Osteocyte (in vitro differentiated cells): Measurements from ENCODE around the gene ATE1. TPM values are rescaled to one million over a fixed set of nuclear protein-coding genes. Genes with fewer than 3 reads are reported as not detected.

Source experiments
- DNase-seq: peaks from one replicate; pipeline ENCODE4 v3.0.0; 2021; ENCODE audit warnings: mixed read lengths; ENCODE audit not compliant: unreplicated experiment; ENCODE audit errors: extremely low spot score
- H3K27ac Mint-ChIP-seq: one replicate; pipeline ENCODE4 v1.8.0; 2021; ENCODE audit warnings: mild to moderate bottlenecking, mixed read lengths; ENCODE audit not compliant: unreplicated experiment
- H3K27me3 Mint-ChIP-seq: one replicate; pipeline ENCODE4 v1.8.0; 2021; ENCODE audit warnings: mixed read lengths; ENCODE audit not compliant: unreplicated experiment
- H3K36me3 Mint-ChIP-seq: one replicate; pipeline ENCODE4 v1.8.0; 2021; ENCODE audit warnings: mixed read lengths; ENCODE audit not compliant: unreplicated experiment
- H3K4me1 Mint-ChIP-seq: one replicate; pipeline ENCODE4 v1.8.0; 2021; ENCODE audit warnings: mixed read lengths; ENCODE audit not compliant: unreplicated experiment
- H3K4me3 Mint-ChIP-seq: one replicate; pipeline ENCODE4 v1.8.0; 2021; ENCODE audit warnings: mild to moderate bottlenecking, moderate library complexity, mixed read lengths; ENCODE audit not compliant: unreplicated experiment
- H3K9me3 Mint-ChIP-seq: one replicate; pipeline ENCODE4 v1.8.0; 2021; ENCODE audit warnings: mixed read lengths; ENCODE audit not compliant: unreplicated experiment
- total RNA-seq: library from RNA; stranded (reverse); gene quantifications from 2 replicates; pipeline ENCODE4 v1.2.1, GENCODE V29; 2021
- TF ChIP-seq, protein P1 (sequence below): fragments of 200-600 bp; sonication (generic); IDR thresholded peaks from 2 replicates; pipeline ENCODE4 v1.5.0; 2021; ENCODE audit warnings: antibody characterized with exemption, mild to moderate bottlenecking, moderate library complexity

ATE1 gene
- total RNA-seq, 1 donor from 2014 or later: 29.0 TPM

DNA sequence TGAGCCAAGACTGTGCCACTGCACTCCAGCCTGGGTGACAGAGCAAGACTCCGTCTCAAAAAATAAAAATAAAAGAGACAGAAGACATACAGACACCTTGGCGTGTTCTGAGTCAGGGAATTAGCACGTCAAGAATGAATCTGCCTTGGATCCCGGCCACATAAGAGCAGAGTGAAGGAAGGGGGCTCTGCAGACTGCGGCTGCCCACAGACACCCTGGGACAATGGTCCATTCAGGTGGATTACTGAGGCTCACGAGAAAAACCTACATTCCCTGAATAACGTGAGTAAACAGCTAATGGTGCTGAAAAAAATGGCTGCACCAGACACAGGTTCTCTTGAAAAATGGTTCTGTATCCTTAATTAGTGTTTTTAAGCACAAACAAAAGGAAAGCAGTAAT lies 229.5 kb downstream of the ATE1 start:
- Mint-ChIP-seq H3K9me3 (peaks cover 3% of the 10 kb centered on the region), H3K27ac (no peak overlapping the region), H3K27me3 (peaks cover 15% of the 10 kb centered on the region), H3K4me1 (peaks cover 9% of the 10 kb centered on the region), H3K36me3 (no peaks in the 10 kb centered on the region), H3K4me3 (no peak overlapping the region)
- no peak for DNase-seq
- TF ChIP-seq, protein P1, sequence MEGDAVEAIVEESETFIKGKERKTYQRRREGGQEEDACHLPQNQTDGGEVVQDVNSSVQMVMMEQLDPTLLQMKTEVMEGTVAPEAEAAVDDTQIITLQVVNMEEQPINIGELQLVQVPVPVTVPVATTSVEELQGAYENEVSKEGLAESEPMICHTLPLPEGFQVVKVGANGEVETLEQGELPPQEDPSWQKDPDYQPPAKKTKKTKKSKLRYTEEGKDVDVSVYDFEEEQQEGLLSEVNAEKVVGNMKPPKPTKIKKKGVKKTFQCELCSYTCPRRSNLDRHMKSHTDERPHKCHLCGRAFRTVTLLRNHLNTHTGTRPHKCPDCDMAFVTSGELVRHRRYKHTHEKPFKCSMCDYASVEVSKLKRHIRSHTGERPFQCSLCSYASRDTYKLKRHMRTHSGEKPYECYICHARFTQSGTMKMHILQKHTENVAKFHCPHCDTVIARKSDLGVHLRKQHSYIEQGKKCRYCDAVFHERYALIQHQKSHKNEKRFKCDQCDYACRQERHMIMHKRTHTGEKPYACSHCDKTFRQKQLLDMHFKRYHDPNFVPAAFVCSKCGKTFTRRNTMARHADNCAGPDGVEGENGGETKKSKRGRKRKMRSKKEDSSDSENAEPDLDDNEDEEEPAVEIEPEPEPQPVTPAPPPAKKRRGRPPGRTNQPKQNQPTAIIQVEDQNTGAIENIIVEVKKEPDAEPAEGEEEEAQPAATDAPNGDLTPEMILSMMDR: no peak

DNA sequence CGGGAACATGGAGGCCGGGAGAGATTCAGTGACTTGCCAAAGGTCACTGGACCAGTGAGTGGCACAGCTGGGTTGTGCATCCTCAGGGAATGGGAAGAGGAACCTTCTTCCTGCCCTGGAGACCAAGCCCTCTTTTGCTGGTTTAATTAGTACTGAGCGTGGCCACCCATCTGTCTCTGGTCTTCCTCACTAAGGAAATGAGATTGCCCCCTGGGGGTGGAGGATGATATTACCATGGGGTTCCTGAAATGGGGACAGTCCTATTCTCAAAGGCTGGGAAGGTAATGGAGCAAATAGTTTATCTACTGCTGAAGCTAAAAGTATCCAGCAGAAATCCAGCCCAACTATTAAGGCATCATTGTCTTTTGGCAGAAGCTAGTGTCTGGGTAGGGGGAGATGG lies 231.0 kb downstream of the ATE1 start:
- no peak overlapping the region for H3K4me3 Mint-ChIP-seq
- no peak for DNase-seq
- H3K9me3 Mint-ChIP-seq: peaks cover 3% of the 10 kb centered on the region
- H3K27ac Mint-ChIP-seq: no peak overlapping the region
- peaks cover 19% of the 10 kb centered on the region for H3K27me3 Mint-ChIP-seq
- H3K4me1 Mint-ChIP-seq: no peaks in the 10 kb centered on the region
- no peaks in the 10 kb centered on the region for H3K36me3 Mint-ChIP-seq
- TF ChIP-seq, protein P1: peak; percentile 42

DNA sequence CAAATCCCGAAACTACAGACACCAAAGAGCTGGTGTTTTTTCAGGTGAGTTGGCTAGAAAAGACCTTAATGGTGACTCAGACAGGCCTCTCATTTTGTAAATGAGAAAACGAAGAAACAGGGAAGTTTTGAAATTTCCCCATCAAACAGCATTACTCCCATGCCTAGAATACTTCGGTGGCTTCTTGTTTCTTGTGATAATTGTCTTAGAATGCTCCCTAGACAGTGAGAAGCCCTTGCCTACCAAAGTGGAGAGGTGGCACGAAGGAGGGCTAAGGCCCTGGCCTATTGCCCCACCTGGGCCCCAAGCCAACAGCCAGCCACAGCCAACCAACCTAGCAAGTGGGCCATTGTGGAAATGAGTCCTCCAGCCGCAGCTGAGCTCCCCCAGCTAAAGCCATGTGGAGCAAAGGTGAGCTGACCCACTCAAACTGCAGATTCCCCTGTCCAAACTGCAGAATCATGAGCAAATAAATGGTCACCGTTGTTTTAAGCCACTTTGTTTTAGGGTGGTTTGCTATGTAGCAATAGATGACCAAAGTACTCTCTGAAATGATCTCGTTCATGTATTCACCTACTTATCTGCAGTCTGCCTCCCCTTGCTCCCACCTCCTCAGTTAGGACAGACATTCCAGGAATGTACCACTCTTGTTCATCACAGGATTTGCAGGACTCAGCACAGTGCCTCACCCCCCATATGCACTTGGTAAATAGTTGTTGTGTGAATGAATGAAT lies 231.9 kb downstream of the ATE1 start:
- DNase-seq: no peak
- TF ChIP-seq, protein P1: no peak
- Mint-ChIP-seq H3K4me1 (no peaks in the 10 kb centered on the region), H3K36me3 (no peaks in the 10 kb centered on the region), H3K9me3 (no peaks in the 10 kb centered on the region), H3K4me3 (no peak overlapping the region), H3K27me3 (peaks cover 19% of the 10 kb centered on the region), H3K27ac (no peak overlapping the region)

DNA sequence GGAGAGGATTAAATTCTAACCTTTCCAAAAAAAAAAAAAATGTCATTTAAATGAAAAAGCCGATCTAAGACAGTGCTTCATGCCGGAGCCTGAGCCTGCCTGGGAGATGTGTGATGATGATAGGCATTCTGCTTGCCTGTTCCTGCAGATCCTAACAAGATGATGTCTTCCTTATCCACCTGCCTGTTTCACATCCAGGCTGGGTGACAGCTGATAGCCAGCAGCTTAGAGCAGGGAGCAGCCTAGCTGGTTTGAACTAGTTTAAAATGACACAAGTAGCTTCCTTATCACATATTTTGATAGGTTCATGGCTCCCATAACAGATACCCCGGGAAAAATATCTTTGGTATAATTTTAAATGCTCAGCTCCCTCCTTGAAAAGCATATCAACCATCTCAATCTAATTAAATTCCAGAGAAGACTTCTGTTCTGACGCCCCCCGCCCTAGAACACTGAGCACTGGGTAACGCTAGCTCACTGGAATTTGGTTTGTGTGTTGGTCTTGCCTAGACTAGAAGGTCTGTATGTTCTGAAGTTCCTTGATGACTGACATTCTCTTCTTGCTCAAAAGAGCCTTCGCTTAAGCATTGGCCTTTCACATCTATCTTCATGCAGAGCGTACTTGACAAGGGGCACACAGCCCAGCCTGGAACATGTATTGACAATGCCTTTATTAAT lies 232.7 kb downstream of the ATE1 start:
- Mint-ChIP-seq H3K4me3 (no peak overlapping the region), H3K4me1 (no peaks in the 10 kb centered on the region), H3K27me3 (peaks cover 27% of the 10 kb centered on the region), H3K9me3 (no peaks in the 10 kb centered on the region), H3K36me3 (no peaks in the 10 kb centered on the region), H3K27ac (no peak overlapping the region)
- DNase-seq: no peak
- TF ChIP-seq, protein P1: no peak

DNA sequence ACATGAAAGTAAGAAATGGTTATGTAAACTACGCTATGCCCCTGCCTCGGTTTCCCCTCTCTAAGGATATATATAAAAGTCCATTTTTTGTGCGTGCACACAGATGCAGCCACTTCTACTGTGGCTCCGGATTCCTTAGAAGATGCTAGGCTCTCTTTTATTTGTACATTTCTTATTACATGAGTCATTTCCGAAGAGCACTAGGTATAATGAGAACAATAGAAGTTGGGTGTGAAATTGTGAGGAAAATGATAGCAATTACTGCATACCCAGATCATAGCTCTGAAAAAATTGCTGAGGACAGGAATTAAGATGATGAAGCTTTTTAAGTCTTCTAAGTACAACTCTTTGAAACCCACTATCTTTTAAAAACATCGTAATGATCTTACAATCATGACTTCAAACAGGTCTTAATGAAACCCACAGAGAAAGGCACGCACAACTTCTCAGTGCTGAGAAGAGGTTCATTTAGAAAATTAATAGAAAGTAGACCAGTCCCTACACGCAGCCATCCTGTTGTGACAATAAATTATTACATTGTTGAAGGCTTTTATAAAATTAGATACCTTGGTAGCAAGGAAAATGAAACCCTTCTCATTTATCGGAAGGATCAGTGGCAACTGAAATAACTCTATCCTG lies 233.4 kb downstream of the ATE1 start:
- TF ChIP-seq, protein P1: no peak
- Mint-ChIP-seq H3K27ac (no peak overlapping the region), H3K27me3 (peaks cover 28% of the 10 kb centered on the region), H3K9me3 (no peaks in the 10 kb centered on the region), H3K4me1 (no peaks in the 10 kb centered on the region), H3K4me3 (no peak overlapping the region), H3K36me3 (no peaks in the 10 kb centered on the region)
- no peak for DNase-seq
